SKM-1 (cell line): ENCODE results near the gene MYO1F.

Experiments
- DNase-seq: peaks from one replicate; lab custom pipeline; 2025; ENCODE audit not compliant: unreplicated experiment; lab: John Stamatoyannopoulos, UW

The MYO1F gene

GRCh38 chr19:8499048-8499833 is 78.0 kb downstream of the MYO1F start:
- no peak for DNase-seq

- DNase-seq: no peak
Measured at GRCh38 chr19:8498295-8498694, 78.9 kb downstream of the MYO1F start.

GRCh38 chr19:8494158-8494557 is 83.1 kb downstream of the MYO1F start:
- peak; percentile 92 for DNase-seq

- DNase-seq: no peak
Measured at GRCh38 chr19:8491574-8491973, 85.7 kb downstream of the MYO1F start.

- DNase-seq: no peak
Measured at GRCh38 chr19:8490873-8491272, 86.4 kb downstream of the MYO1F start.

- DNase-seq: no peak
Measured at GRCh38 chr19:8490395-8490760, 86.9 kb downstream of the MYO1F start.

- DNase-seq: no peak
Measured at GRCh38 chr19:8489561-8490394, 87.5 kb downstream of the MYO1F start.

- no peak for DNase-seq
Measured at GRCh38 chr19:8488365-8488764, 88.9 kb downstream of the MYO1F start.

GRCh38 chr19:8487137-8487851 is 89.9 kb downstream of the MYO1F start:
- peak; percentile 90 for DNase-seq

GRCh38 chr19:8486661-8487136 is 90.5 kb downstream of the MYO1F start:
- DNase-seq: no peak

- DNase-seq: no peak
Measured at GRCh38 chr19:8485561-8486371, 91.5 kb downstream of the MYO1F start.

- DNase-seq: no peak
Measured at GRCh38 chr19:8484331-8484894, 92.8 kb downstream of the MYO1F start.

GRCh38 chr19:8483165-8483564 is 94.1 kb downstream of the MYO1F start:
- no peak for DNase-seq

- no peak for DNase-seq
Measured at GRCh38 chr19:8482696-8483095, 94.5 kb downstream of the MYO1F start.

GRCh38 chr19:8481616-8482015 is 95.6 kb downstream of the MYO1F start:
- DNase-seq: no peak

- no peak for DNase-seq
Measured at GRCh38 chr19:8481201-8481600, 96.0 kb downstream of the MYO1F start.

- DNase-seq: no peak
Measured at GRCh38 chr19:8478598-8478997, 98.6 kb downstream of the MYO1F start.

- no peak for DNase-seq
Measured at GRCh38 chr19:8477889-8478288, 99.4 kb downstream of the MYO1F start.

GRCh38 chr19:8476524-8476923 is 100.7 kb downstream of the MYO1F start:
- no peak for DNase-seq

- no peak for DNase-seq
Measured at GRCh38 chr19:8475005-8475404, 102.2 kb downstream of the MYO1F start.
